PC-9 (cell line): ENCODE results near the gene CYP27B1.

Source experiments
- CTCF ChIP-seq: fragments of 200-600 bp; sonication (generic); conservative IDR thresholded peaks from 2 replicates; pipeline ENCODE4 v1.6.1; 2017; ENCODE audit warnings: mixed run types, antibody characterized with exemption, mild to moderate bottlenecking, moderate library complexity
- EZH2 ChIP-seq: fragments of 200-600 bp; sonication (generic); IDR thresholded peaks from 2 replicates; pipeline ENCODE4 v1.8.0; 2017; ENCODE audit warnings: antibody characterized with exemption, low read depth

DNA sequence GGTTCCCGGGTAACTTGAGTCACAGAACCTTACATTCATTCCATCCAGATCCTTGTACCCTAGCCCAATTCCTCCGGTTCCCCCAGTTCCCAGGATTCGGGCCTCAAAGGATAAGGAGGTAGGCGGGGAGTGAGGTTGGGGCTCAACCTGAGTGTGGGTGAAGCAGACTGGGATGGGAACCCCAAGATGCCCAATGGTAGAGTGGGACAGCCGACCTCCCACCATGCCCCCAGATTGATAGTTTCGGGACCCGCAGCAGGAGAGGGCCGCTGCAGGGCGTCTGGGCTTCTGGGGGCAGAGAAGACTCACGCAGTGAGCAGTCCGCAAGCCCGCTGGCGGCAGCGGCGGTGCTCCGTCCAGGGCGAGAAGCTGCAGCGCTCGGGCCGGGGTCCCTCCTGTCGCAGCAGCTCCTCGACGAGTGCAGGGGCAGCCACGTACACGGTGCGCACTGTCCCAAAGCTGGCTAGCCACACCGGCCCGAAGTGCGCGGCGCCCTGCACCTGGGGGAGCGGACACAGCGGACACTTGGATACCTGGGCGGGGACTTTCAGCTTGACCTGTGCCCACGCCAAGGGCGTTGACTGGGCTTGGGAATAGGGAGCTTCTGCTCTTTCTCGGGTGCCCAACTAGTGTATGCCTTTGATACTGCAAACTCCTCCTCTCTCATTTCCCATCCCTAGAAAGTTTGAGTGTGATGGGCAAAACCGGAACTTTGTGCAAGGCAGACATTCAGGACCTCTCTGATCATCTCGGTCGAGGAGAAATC lies 997 bp downstream of the CYP27B1 start:
- no peak for TF ChIP-seq CTCF
- TF ChIP-seq EZH2 = no peak
